Measurements from ENCODE around the gene UMODL1. TPM values are rescaled to one million over a fixed set of nuclear protein-coding genes. Genes with fewer than 3 reads are reported as not detected.

The UMODL1 gene
- total RNA-seq, 1 experiment from 2014 or later: not detected

DNA sequence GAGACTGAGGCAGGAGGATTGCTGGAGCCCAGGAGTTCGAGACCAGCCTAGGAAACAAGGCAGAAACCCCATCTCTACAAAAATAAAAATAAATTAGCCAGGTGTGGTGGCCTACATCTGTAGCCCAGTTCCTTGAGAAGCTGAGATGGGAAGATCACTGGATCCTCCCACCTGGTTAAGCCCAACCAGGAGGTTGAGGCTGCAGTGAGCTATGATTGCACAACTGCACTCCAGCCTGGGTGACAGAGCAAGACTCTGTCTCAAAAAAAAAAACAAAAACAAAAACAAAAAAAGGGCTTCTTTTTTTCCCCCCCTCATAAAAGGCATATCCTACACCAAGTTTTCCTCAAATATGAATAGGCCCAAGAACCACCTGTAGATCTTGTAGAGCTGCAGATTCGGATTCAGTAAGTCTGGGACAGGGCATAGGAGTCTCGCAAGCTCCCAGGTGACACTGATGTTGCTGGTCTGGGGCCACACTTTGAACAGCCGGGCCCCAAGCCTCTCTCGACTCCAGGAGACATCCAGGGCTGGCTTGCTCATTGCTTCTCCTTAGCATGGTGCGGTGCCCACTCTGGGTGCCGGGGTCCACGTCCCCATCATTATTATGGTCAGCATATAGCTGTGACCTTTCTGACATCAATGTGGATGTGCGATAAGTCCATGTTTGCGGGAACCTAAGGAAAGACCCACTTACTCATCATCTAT lies 22.1 kb upstream of the UMODL1 start:
- no peak overlapping the region for H2AFZ ChIP-seq (ENCODE audit: low read length)
- H4K5ac ChIP-seq (ENCODE audit: insufficient read length, low read depth, low read length): no peak overlapping the region
- no peaks in the 10 kb centered on the region for H3K4me1 ChIP-seq (ENCODE audit: insufficient read depth, low read length)
- no peak for DNase-seq
- H3K4me2 ChIP-seq (ENCODE audit: insufficient read depth, insufficient read length, low read length): no peak overlapping the region
- no peak overlapping the region for H2BK15ac ChIP-seq (ENCODE audit: low read depth, low read length)
- H4K91ac ChIP-seq (ENCODE audit: insufficient read length, low read depth, low read length): no peak overlapping the region
- no peak overlapping the region for H3T11ph ChIP-seq (ENCODE audit: low read length)
- H4K20me1 ChIP-seq (ENCODE audit: control insufficient read depth, insufficient read depth, insufficient read length): no peaks in the 10 kb centered on the region
- H2BK120ac ChIP-seq (ENCODE audit: low read depth, low read length, poor library complexity, severe bottlenecking): no peak overlapping the region
- TF ChIP-seq, protein P1, sequence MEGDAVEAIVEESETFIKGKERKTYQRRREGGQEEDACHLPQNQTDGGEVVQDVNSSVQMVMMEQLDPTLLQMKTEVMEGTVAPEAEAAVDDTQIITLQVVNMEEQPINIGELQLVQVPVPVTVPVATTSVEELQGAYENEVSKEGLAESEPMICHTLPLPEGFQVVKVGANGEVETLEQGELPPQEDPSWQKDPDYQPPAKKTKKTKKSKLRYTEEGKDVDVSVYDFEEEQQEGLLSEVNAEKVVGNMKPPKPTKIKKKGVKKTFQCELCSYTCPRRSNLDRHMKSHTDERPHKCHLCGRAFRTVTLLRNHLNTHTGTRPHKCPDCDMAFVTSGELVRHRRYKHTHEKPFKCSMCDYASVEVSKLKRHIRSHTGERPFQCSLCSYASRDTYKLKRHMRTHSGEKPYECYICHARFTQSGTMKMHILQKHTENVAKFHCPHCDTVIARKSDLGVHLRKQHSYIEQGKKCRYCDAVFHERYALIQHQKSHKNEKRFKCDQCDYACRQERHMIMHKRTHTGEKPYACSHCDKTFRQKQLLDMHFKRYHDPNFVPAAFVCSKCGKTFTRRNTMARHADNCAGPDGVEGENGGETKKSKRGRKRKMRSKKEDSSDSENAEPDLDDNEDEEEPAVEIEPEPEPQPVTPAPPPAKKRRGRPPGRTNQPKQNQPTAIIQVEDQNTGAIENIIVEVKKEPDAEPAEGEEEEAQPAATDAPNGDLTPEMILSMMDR (conservative IDR thresholded peaks at IDR 0.05): no peak
- Mint-ChIP-seq H3K27me3 (ENCODE audit: low read depth) (peaks cover 4% of the 10 kb centered on the region; the same call in 1 of the 2 replicates), H3K4me1 (no peaks in the 10 kb centered on the region), H3K36me3 (ENCODE audit: insufficient read depth in 1 of 3, low read depth in 3 of 3) (peaks cover 2 to 4% (median 3%) of the 10 kb centered on the region in 3 experiments; a peak in 2 of 7 replicates), H3K9me3 (peaks cover 4 to 9% of the 10 kb centered on the region in 2 experiments; a peak in 3 of 5 replicates), H3K27ac (no peak overlapping the region), H3K4me3 (no peak overlapping the region)
- no peak overlapping the region for H4K8ac ChIP-seq (replicated peaks; ENCODE audit: insufficient read length, low read depth, low read length)
- H2AK5ac ChIP-seq (ENCODE audit: insufficient read length, low read length): no peak overlapping the region
- H3K9ac ChIP-seq (ENCODE audit: extremely low read depth, insufficient read length, low read length): no peak overlapping the region
- H3K27me3 ChIP-seq (ENCODE audit: insufficient read depth, low read length): no peaks in the 10 kb centered on the region
- no CpG with 5 or more reads among the region's 10 CpGs for WGBS (ENCODE audit: extremely low coverage, insufficient read length, low lambda C conversion rate)
- H3K27ac ChIP-seq (ENCODE audit: insufficient read length, low read depth, low read length): no peak overlapping the region
- H2BK5ac ChIP-seq (ENCODE audit: insufficient read length, low read length): no peak overlapping the region
- H3K56ac ChIP-seq (ENCODE audit: insufficient read length, low read depth, low read length): no peak overlapping the region
- H3K14ac ChIP-seq (ENCODE audit: insufficient read depth, low read length): no peak overlapping the region
- H3K79me2 ChIP-seq (ENCODE audit: insufficient read depth, low read length): no peaks in the 10 kb centered on the region
- H2BK20ac ChIP-seq (ENCODE audit: low read depth, low read length, poor library complexity, severe bottlenecking): no peak overlapping the region
- no peak overlapping the region for H3K4ac ChIP-seq (ENCODE audit: low read depth, low read length)
- no peaks in the 10 kb centered on the region for H3K9me3 ChIP-seq (ENCODE audit: control insufficient read depth, low read depth, low read length)
- no peaks in the 10 kb centered on the region for H3K23me2 ChIP-seq (ENCODE audit: insufficient read length, low read depth, low read length, poor library complexity, severe bottlenecking)
- no peaks in the 10 kb centered on the region for H3K79me1 ChIP-seq (ENCODE audit: insufficient read depth, low read depth, low read length, poor library complexity, severe bottlenecking)
- no peak overlapping the region for H3K18ac ChIP-seq (ENCODE audit: insufficient read length, low read depth, low read length)
- H2BK12ac ChIP-seq (ENCODE audit: insufficient read length, low read depth, low read length): no peak overlapping the region
- no peak overlapping the region for H3K23ac ChIP-seq (ENCODE audit: insufficient read length, low read depth, low read length)
